Ovary (tissue), 3 donors: ENCODE data around the gene SDK1.

Experiments
- CTCF ChIP-seq, 3 donors: fragments of 450-650 bp in 2 of 3; fragments of 200-600 bp in 1 of 3; IDR thresholded peaks; one replicate each; pipeline versions ENCODE4 v1.5.1 to v1.8.0; 2016 to 2022; ENCODE audit warnings: antibody characterized with exemption in 3 of 3, mild to moderate bottlenecking in 1 of 3
- EP300 ChIP-seq: sonication (generic); formaldehyde crosslinking; IDR thresholded peaks from one replicate; pipeline ENCODE4 v1.6.1; 2017; ENCODE audit warnings: antibody characterized with exemption
- POLR2A ChIP-seq: fragments of 450-650 bp; IDR thresholded peaks from one replicate; pipeline ENCODE4 v1.6.1; 2017; ENCODE audit warnings: antibody characterized with exemption, mild to moderate bottlenecking, moderate library complexity
- donor health status: DM: no; HTN: no; CAD: no.

- no peak for TF ChIP-seq POLR2A
- TF ChIP-seq CTCF (IDR thresholded peaks at IDR 0.05) = no peak
- TF ChIP-seq EP300 = no peak
These were observed 642.9 kb downstream of the SDK1 start for GRCh38 chr7:3943779-3944520.
